Mucosa of descending colon (tissue), 3 donors: Measurements from ENCODE around the gene NUDT22. TPM values are rescaled to one million over a fixed set of nuclear protein-coding genes. Genes with fewer than 3 reads are reported as not detected.

ENCODE experiments used
- ATAC-seq: fragments of 200-7000 bp; cut with Tn5 transposase; one replicate; pipeline ENCODE4 v1.9.1; 2020; ENCODE audit warnings: mild to moderate bottlenecking, moderate library complexity
- DNase-seq, 3 donors: peaks; one replicate each; pipeline ENCODE4 v3.0.0-alpha.2; 2020
- H3K36me3 ChIP-seq: fragments of 200-600 bp; one replicate; pipeline ENCODE4 v1.8.0; 2021; ENCODE audit warnings: low read depth, mild to moderate bottlenecking
- H3K4me1 ChIP-seq: fragments of 200-600 bp; one replicate; pipeline ENCODE4 v1.8.0; 2021; ENCODE audit warnings: low read depth, mild to moderate bottlenecking
- H3K4me3 ChIP-seq: fragments of 200-600 bp; one replicate; pipeline ENCODE4 v1.8.0; 2021; ENCODE audit warnings: mild to moderate bottlenecking
- H3K9me3 ChIP-seq: fragments of 200-600 bp; one replicate; pipeline ENCODE4 v1.8.0; 2021; ENCODE audit warnings: mild to moderate bottlenecking
- CTCF ChIP-seq: fragments of 200-600 bp; IDR thresholded peaks from one replicate; pipeline ENCODE4 v1.8.0; 2022; ENCODE audit warnings: antibody characterized with exemption, mild to moderate bottlenecking
- intact Hi-C, 2 donors: fragments of 100-400 bp; cut with DNase I in 1 of 2; cut with micrococcal nuclease in 1 of 2; formaldehyde crosslinking; loops; one replicate each; pipeline versions ENCODE4 v1.11.0 to v1.11.1; 2022; cut with DNase I, micrococcal nuclease
- long read RNA-seq, 2 donors: library from polyadenylated mRNA; unstranded; transcript quantifications; one replicate each; pipeline ENCODE4 v2.0.0, GENCODE V29; 2019 to 2021
- total RNA-seq, 3 donors: library from RNA; stranded (reverse); fragmentation: NEBNext Ultra II Directional in 2 of 3; extraction: Animal tissue kit (Norgen Biotek cat#: 25700) in 2 of 3; gene quantifications; one replicate each; pipeline versions ENCODE4 v1.2.1 to v1.2.4, GENCODE V29; 2021 to 2023
- donor health status: DM: no; HTN: no; CAD: no; lungs with moderate emphysema.
- donor health status: DM: no; HTN: no; CAD: no.
- donor health status: DM: no; HTN: yes; CAD: no.

The NUDT22 gene
- total RNA-seq: 100 to 1,000 TPM in 2 of 3 donors, 10 to 100 TPM in 1; 81.6 to 137 (median 119) TPM
- long read RNA-seq, donor 1, transcript NUDT22-201 (6 exons, 1,094 nt): major isoform, 42 of 57 reads
- long read RNA-seq, donor 1, transcript NUDT22-204 (5 exons, 986 nt): minor isoform, 6 of 57 reads
- long read RNA-seq, donor 1, partial matches to known transcripts: 3 of 57 reads
- long read RNA-seq, donor 1, other reads (novel, unspliced or antisense): 4 of 57 reads
- long read RNA-seq, donor 2, transcript NUDT22-201 (6 exons, 1,094 nt): major isoform, 52 of 89 reads
- long read RNA-seq, donor 2, partial matches to known transcripts: 16 of 89 reads
- long read RNA-seq, donor 2, other reads (novel, unspliced or antisense): 19 of 89 reads

DNA sequence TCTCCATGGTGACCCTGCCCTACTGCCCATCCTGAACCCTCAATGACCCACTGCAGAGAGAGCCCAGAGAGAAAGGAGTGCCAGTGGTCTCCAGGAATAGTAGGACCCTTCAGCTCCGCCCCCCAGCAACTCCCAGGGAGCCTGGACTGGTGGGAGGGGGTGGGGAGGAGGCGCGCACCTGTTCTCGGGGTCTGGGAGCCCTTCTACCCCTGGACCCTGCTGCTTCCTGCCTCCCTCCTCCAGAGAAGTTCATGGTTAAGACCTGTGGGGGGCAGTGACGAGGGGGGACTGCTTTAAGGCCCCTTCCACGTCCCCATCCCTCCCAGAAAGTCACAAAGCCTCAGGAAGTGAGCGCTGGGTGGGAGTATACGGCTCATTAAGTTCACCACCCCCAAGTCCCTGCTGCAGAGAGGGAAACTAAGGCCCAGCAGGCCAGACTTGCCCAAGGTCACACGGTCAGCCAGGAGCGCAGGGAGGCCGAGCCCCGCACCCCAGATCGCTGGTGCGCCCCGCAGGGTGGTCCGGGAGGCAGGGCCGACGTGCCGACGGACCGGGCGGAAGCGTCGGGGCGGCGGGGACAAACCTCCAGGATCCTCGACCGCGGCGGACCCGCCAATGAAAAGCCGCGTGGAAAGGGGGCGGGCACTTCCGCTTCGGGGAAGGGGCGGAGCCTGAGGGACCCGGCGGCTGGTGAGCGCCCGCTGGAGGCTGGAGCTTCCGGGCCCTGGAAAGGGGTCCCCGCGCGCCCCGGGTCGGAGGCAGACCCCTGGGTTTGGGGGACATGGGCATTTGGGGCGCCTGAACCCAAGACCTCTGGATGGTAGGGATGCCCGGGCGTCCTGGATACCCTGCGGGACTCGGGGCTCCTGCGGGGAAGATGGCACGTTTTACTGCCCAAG is at the start of gene NUDT22, which contains the start of gene TRPT1:
Gene NUDT22 (plus strand): TSS at position 667 of the 899 bp plus-strand sequence. CDS start 379 bp downstream, outside the sequence.
Gene TRPT1 (minus strand): TSS at position 579 of the 899 bp plus-strand sequence. CDS start 326 bp downstream, at position 253.
- peak within 1 kb of the TSS; percentile 60 for H3K4me3 ChIP-seq
- intact Hi-C loops: no loop called here

GRCh38 chr11:64176751-64177150 is 49.3 kb upstream of the NUDT22 start:
- no peak for DNase-seq
- peaks cover 8% of the 10 kb centered on the region for H3K4me1 ChIP-seq
- no peak for ATAC-seq
- TF ChIP-seq CTCF: no peak
- H3K4me3 ChIP-seq: no peak overlapping the region
- intact Hi-C loops: no loop called here
- H3K36me3 ChIP-seq: no peaks in the 10 kb centered on the region
- H3K9me3 ChIP-seq: no peaks in the 10 kb centered on the region

More for the DNA sequence above, at the start of gene NUDT22, which contains the start of gene TRPT1:
- H3K9me3 ChIP-seq: no peaks in the 10 kb centered on the region
- no peak for TF ChIP-seq CTCF
- peaks cover 36% of the 10 kb centered on the region for H3K4me1 ChIP-seq
- ATAC-seq (peak; percentile 86), DNase-seq (peak; percentile 95 to 96 (median 95))
- no peaks in the 10 kb centered on the region for H3K36me3 ChIP-seq

DNA sequence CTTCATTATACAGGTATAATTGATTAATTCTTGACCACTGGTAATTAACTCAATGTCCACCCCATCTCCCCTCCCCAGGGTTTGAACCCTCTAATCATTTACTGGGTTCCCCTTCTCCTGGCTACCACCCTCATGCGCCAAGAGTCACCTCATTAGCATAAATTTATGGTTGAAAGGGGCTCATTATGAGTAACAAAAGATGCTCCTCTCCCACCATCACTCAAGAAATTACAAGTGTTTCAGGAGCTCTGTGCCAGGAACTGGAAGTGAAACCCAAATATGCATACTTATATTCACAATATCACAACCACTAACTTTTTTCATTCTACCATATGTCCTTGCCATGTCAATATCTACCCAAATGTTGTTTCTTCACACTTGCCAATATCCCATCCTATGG is 47.9 kb upstream of the NUDT22 start:
- Histone ChIP-seq H3K9me3 (no peaks in the 10 kb centered on the region), H3K36me3 (no peaks in the 10 kb centered on the region), H3K4me1 (peaks cover 10% of the 10 kb centered on the region), H3K4me3 (no peak overlapping the region)
- DNase-seq (no peak), ATAC-seq (no peak)
- intact Hi-C loops: no loop called here
- TF ChIP-seq CTCF: no peak

- intact Hi-C loops: no loop called here
- peaks cover 17% of the 10 kb centered on the region for H3K4me1 ChIP-seq
Measured at GRCh38 chr11:64178951-64179639, 47.0 kb upstream of the NUDT22 start.

More at GRCh38 chr11:64178951-64179639, 47.0 kb upstream of the NUDT22 start:
- no peak for TF ChIP-seq CTCF
- ATAC-seq (no peak), DNase-seq (no peak)
- Histone ChIP-seq H3K9me3 (no peaks in the 10 kb centered on the region), H3K4me3 (no peak overlapping the region), H3K36me3 (no peaks in the 10 kb centered on the region)
